K562 (cell line): ENCODE results near the gene MBD3L4. TPM values are rescaled to one million over a fixed set of nuclear protein-coding genes. Genes with fewer than 3 reads are reported as not detected.

Experiments used
- FOS ChIP-seq: IDR thresholded peaks from 3 replicates; pipeline ENCODE4 v1.6.1; 2011; ENCODE audit not compliant: insufficient read length; ENCODE audit errors: extremely low read depth
- IRF2 ChIP-seq: sonication (generic); formaldehyde crosslinking; IDR thresholded peaks from 2 replicates; pipeline ENCODE4 v1.8.1; 2022; ENCODE audit warnings: mild to moderate bottlenecking, missing genetic modification reagents
- JUND ChIP-seq, 2 experiments: IDR thresholded peaks; 2 replicates in 1 of 2; 3 replicates in 1 of 2; pipeline ENCODE4 v1.6.1; 2011; ENCODE audit warnings: borderline replicate concordance in 2 of 2, low read depth in 2 of 2, low read length in 2 of 2, improper control_type of control experiment in 1 of 2, missing biosample characterization in 1 of 2, missing genetic modification characterization in 1 of 2, missing genetic modification reagents in 1 of 2
- NFYB ChIP-seq: IDR thresholded peaks from 2 replicates; pipeline ENCODE4 v1.6.1; 2011; ENCODE audit warnings: mild to moderate bottlenecking, moderate library complexity; ENCODE audit not compliant: insufficient read length; ENCODE audit errors: extremely low read depth
- RFX1 ChIP-seq: fragments of 450-650 bp; IDR thresholded peaks from 2 replicates; pipeline ENCODE4 v1.6.1; 2016; ENCODE audit warnings: mild to moderate bottlenecking, moderate library complexity
- STAT5A ChIP-seq: IDR thresholded peaks from 2 replicates; pipeline ENCODE4 v1.6.1; 2012; ENCODE audit warnings: low read length, inconsistent platforms, borderline replicate concordance
- polyA plus RNA-seq, 8 experiments: library from polyadenylated mRNA; depleted of rRNA in 4 of 8; stranded (reverse) in 5 of 8; unstranded in 3 of 8; fragments of >200 nt; fragmentation: Nextera tagmentation in 2 of 8; fragmentation: Illumina TruSeq in 1 of 8; extraction: Ambion mirVana in 2 of 8; extraction: Trizol in 1 of 8; gene quantifications; 2 replicates each; pipeline versions ENCODE4 v1.2.1 to v1.2.3, GENCODE V29; 2011 to 2014; ENCODE audit warnings: inconsistent platforms in 1 of 8, missing spikeins in 1 of 8
- total RNA-seq, 7 experiments: library from RNA; depleted of rRNA in 6 of 7; stranded (reverse); fragments of >200 nt in 6 of 7; fragmentation: Illumina TruSeq in 2 of 7; extraction: Trizol in 2 of 7; gene quantifications; 2 replicates each; pipeline versions ENCODE4 v1.2.1 to v1.2.3, GENCODE V29; 2011 to 2021; ENCODE audit warnings: low replicate concordance in 1 of 7
- TF ChIP-seq, protein P1 (sequence below), 2 experiments: fragments of 450-650 bp in 1 of 2; sonication (generic) in 1 of 2; formaldehyde crosslinking in 1 of 2; IDR thresholded peaks; 2 replicates each; pipeline versions ENCODE4 v1.7.1 to v1.9.0; 2016 to 2022; ENCODE audit warnings: inconsistent platforms in 1 of 2, mild to moderate bottlenecking in 1 of 2, missing genetic modification reagents in 1 of 2
- TF ChIP-seq, protein P2 (sequence below): fragments of 450-650 bp; IDR thresholded peaks from 2 replicates; pipeline ENCODE4 v1.6.1; 2014; ENCODE audit warnings: low read depth, mild to moderate bottlenecking, moderate library complexity, borderline replicate concordance
- TF ChIP-seq, protein P3 (sequence below): sonication (generic); formaldehyde crosslinking; IDR thresholded peaks from 2 replicates; pipeline ENCODE4 v1.9.0; 2022; ENCODE audit warnings: mild to moderate bottlenecking, missing genetic modification reagents

The MBD3L4 gene
- total and polyA plus RNA-seq, 9 of the 15 experiments (the other 6 are each of a cell fraction or from before 2014, with no cell fraction given): not detected

DNA sequence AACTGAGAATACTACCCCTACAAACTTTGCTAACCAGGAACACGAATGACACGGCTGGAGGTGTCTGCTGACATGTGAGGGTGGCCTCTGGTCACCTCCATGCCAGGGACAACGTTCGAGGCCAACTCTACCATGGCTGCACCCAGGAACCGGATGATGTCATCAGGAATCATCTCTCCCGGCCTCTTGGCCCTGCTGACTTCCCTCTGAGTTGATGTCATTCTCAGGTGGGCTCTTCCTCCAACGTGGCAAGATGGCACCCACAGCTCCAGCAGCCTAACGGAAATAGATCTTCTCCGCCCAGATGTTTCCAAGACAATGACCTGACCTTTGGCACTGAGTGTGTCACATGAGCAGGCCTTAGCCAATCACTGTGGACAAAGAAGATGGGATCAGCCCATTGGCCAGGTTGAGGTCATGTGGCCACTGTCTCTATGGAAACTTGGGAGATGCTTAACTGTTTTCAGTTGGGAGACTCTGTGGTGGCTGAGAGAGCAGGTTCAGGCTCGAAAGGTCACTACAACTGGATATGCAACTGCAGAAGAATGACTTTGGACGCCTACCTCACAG is 33.8 kb downstream of the MBD3L4 start (continued):
- TF ChIP-seq, protein P1, sequence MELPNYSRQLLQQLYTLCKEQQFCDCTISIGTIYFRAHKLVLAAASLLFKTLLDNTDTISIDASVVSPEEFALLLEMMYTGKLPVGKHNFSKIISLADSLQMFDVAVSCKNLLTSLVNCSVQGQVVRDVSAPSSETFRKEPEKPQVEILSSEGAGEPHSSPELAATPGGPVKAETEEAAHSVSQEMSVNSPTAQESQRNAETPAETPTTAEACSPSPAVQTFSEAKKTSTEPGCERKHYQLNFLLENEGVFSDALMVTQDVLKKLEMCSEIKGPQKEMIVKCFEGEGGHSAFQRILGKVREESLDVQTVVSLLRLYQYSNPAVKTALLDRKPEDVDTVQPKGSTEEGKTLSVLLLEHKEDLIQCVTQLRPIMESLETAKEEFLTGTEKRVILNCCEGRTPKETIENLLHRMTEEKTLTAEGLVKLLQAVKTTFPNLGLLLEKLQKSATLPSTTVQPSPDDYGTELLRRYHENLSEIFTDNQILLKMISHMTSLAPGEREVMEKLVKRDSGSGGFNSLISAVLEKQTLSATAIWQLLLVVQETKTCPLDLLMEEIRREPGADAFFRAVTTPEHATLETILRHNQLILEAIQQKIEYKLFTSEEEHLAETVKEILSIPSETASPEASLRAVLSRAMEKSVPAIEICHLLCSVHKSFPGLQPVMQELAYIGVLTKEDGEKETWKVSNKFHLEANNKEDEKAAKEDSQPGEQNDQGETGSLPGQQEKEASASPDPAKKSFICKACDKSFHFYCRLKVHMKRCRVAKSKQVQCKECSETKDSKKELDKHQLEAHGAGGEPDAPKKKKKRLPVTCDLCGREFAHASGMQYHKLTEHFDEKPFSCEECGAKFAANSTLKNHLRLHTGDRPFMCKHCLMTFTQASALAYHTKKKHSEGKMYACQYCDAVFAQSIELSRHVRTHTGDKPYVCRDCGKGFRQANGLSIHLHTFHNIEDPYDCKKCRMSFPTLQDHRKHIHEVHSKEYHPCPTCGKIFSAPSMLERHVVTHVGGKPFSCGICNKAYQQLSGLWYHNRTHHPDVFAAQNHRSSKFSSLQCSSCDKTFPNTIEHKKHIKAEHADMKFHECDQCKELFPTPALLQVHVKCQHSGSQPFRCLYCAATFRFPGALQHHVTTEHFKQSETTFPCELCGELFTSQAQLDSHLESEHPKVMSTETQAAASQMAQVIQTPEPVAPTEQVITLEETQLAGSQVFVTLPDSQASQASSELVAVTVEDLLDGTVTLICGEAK (IDR thresholded peaks at IDR 0.05): no peak
- TF ChIP-seq, protein P1 (CRISPR knock-in tag; IDR thresholded peaks at IDR 0.05): no peak
- TF ChIP-seq NFYB: peak; percentile 4
- TF ChIP-seq, protein P2, sequence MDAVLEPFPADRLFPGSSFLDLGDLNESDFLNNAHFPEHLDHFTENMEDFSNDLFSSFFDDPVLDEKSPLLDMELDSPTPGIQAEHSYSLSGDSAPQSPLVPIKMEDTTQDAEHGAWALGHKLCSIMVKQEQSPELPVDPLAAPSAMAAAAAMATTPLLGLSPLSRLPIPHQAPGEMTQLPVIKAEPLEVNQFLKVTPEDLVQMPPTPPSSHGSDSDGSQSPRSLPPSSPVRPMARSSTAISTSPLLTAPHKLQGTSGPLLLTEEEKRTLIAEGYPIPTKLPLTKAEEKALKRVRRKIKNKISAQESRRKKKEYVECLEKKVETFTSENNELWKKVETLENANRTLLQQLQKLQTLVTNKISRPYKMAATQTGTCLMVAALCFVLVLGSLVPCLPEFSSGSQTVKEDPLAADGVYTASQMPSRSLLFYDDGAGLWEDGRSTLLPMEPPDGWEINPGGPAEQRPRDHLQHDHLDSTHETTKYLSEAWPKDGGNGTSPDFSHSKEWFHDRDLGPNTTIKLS: peak; percentile 22; the same call in 1 of the 2 replicates
- no peak for TF ChIP-seq STAT5A
- TF ChIP-seq RFX1: peak; percentile 61
- TF ChIP-seq IRF2: no peak
- TF ChIP-seq, protein P3, sequence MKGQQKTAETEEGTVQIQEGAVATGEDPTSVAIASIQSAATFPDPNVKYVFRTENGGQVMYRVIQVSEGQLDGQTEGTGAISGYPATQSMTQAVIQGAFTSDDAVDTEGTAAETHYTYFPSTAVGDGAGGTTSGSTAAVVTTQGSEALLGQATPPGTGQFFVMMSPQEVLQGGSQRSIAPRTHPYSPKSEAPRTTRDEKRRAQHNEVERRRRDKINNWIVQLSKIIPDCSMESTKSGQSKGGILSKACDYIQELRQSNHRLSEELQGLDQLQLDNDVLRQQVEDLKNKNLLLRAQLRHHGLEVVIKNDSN (CRISPR knock-in tag): peak; percentile 91
- TF ChIP-seq FOS: peak; percentile 42
- TF ChIP-seq JUND (IDR thresholded peaks at IDR 0.05; ENCODE audit: borderline replicate concordance, low read depth, low read length): no peak
- 0 out of 3 replicates have a peak, but pooled peaks have one; percentile 33 for TF ChIP-seq JUND (tag; IDR thresholded peaks at IDR 0.05; ENCODE audit: borderline replicate concordance, low read depth, low read length)
